NAMALWA (cell line): ENCODE measurements around the gene SCART1.
"Not testable (repeated sequence)": the region's sequence is repeated elsewhere in the genome, so short reads cannot be mapped to it uniquely, and the experiment has no call there.

Source experiments
- DNase-seq: peaks from one replicate; pipeline ENCODE4 v3.0.0-alpha.2; 2015; ENCODE audit warnings: low spot score

Gene SCART1

DNA sequence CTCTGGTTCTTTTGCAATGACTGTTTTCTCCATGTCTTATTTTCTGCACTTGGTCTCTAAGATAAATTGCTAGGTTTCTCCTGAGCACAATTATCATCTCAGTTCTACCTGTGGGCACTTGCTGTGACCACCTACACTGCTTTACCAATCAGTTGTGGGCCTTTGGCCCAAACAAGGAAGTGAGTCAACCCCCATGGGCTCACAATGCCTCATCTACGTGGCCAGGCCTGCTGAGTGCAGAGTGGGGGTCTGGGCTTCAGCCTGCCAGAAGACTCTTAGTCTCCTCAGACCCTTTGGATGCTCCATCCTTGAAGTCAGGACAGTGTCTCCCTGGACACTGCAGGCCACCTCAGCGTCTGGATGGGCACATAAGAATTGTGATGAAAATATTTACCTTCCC, 20.3 kb downstream of the SCART1 start:
- no peak for DNase-seq

DNA sequence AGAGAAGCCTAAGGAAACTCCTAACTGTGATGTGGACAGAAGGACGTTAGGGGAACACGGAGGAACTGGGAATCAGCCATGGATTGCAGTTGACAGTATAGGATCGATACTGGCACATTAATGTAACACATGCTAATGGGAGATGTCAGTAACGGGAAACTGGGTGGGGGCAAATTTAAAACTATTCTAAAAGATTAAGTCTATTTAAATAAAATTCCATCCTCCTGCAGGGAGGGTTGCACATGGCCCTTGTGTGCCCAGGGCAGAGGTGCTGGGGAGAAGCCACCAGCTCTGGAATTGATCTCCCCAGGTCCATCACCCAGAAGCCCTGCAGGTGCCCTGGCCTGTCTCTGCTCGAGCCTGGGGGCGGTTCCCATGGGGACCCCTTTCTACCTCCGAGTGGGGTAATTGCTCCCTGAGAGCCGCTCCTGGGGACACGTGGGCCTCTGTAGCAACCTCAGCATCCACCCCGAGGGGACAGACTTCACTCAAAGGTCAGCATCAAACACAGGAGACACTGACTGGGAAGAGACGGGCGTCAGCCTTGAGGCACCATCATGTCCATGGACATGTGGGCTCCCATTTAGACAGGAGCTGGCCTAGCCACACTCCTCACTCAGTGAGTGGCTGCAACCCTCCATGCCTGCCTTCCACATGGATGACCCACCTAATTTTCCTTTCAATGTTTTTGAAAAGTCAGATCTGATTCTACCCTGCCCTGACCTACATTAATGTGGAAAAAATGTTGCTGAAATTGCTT, 21.1 kb downstream of the SCART1 start:
- no peak for DNase-seq

DNA sequence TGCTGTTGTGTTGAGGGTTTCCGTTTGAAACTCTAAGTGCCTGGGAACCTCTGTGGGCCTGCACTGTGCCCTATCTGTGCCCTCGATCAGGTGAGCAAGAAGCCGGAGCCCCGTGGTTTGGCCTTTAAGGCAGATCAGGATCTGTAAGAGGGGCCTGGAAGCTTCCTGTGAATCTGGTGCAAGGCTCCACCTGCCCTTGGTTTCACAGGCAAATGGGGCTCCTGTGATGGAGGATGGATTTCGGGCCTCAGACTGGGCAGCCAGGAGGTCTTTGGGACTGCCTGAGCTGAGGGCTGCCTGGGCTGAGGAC, 21.6 kb downstream of the SCART1 start:
- DNase-seq: no peak

DNA sequence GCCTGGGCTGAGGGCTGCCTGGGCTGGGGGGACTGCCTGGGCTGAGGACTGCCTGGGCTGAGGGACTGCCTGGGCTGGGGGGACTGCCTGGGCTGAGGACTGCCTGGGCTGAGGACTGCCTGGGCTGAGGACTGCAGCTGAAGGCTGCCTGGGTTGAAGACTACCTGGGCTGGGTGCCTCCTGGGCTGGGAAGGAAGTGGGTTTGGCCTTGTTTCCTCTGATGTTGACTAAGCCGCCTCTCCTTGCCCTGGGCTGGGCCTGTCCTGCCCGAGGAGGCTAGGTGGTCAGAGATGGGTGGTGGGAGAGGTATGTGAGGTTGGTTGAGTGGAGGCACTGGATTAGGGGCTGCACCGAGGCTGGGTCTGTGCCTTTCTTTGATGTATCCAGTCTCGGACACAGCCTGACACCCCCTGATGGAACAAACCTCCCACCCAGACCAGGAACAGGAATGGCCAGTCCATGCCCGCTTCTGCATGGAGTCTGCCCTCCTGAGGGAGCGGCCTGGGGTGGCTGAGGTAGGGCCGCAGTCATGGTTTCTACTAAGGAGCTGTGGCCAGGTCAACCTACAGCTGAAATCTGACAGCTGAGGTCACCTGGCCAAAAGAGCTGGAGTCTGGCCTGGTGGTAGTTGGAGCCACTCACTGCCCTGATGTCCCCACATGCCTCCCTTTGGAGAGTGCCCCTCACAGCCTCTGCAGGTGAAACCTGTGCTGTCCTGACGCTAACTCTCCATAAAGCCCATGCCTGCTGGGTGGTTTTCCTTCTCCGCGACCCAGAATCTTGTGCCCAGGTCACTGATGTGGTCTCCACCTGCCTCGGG, 22.3 kb downstream of the SCART1 start:
- no peak for DNase-seq

DNA sequence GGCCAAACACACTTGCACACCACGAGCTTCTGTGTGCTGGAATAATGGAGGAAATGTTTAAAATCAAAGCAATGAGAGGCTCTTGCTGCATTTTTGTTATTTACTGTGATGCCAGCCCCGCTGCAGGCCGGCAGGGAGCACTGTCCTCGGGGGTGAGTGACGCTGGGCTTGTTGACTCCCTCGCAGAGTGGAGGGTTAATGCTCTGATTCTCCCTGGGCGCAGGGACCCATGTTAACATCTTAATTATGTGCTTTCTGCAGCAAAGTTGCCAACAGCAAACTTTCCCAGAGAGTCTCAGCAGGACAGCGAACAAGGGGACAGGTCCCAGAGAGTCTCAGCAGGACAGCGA, 22.9 kb downstream of the SCART1 start:
- DNase-seq: no peak

DNA sequence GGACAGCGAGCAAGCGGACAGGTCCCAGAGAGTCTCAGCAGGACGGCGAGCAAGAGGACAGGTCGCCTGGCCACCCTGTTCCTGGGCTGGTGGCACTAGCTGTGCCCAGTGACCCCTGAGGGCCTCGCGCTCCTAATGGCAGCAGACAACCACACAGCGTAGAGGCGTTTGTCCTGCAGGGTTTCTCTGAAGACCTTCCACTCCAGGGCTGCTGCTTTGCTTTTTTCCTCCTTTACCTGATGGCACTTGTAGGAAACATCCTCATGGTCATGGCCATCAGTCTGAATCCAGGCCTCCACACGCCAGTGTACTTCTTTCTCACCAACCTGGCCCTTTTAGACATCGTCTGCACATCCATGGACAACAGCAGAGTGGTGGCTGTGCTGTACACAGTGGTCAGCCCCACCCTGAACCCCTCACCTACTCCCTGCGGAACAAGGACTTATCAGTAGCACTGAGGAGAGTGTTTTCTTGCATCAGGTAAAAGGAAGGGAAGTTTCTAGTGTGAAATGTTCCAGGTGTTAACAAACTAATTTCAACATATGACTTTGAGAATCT, 27.4 kb downstream of the SCART1 start:
- no peak for DNase-seq

DNA sequence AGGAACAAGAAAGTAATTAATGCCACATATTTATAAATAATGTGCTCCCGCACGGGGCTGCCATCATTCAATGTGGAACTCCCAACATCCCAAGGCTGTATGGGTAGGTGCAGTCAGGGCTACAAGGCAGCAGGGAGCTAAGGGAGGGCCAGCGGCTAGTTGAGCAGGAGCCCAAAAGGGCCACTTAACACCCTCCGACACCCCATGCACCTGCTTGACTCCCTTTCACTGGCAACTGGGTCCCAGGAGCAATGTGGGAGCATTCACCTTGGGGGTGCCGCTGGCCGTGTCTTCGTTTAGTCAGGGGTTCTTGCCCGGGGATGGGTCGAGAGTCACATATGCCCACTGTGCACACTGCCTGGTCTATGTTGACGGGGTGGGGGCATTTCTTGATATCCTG, 27.9 kb downstream of the SCART1 start:
- DNase-seq: no peak

DNA sequence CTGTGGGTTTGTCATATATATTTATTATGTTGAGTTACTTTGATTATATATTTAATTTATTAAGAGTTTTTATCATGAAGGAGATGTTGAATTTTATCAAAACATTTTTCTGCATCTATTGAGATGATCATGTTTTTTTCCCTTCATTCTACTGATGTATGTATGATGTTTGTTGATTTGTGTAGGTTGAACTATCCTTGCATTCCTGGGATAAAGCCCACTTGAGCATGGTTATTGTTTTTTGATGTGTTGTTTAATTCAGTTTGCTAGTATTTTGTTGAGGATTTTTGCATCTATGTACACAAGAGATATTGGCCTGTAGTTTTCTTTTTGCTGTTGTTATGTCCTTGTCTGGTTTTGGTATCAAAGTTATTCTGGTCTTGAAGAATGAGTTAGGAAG, 31.1 kb downstream of the SCART1 start:
- no peak for DNase-seq

DNA sequence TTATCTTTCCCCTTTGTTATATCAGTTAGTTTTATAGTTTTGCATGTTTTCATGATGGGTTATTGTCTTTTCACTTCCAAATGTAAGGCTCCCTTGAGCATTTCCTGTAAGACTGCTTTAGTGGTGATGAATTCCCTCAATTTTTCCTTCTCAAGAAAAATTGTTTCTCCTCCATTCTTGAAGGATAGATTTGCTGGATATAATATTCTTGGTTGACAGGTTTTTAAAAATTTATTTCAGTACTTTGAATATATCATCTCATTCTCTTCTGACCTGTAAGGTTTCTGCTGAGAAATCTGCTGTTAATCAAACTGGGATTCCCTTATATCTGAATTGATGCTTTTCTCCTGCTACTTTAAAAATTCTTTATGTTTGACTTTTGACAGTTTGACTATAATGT, 33.3 kb downstream of the SCART1 start:
- DNase-seq: no peak

DNA sequence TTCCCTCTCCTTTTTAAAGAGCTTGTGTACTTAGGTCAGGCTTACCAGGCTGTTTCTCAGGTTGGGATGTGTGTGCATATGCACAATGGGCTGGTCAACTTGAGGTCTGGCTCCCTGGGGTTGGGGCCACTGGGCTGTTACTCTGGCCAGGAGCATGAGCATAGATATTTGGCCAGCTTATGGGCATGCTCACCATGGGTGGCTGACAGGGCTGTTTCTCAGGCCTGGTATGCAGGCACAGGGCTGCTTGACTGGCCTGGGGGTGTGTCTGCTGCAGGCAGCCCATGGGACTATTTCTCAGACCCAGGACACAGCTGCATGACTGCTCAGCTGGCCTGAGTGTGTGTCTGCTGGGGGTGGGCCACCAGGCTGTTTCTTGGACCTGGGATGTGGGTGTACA, 34.6 kb downstream of the SCART1 start:
- DNase-seq: no peak

DNA sequence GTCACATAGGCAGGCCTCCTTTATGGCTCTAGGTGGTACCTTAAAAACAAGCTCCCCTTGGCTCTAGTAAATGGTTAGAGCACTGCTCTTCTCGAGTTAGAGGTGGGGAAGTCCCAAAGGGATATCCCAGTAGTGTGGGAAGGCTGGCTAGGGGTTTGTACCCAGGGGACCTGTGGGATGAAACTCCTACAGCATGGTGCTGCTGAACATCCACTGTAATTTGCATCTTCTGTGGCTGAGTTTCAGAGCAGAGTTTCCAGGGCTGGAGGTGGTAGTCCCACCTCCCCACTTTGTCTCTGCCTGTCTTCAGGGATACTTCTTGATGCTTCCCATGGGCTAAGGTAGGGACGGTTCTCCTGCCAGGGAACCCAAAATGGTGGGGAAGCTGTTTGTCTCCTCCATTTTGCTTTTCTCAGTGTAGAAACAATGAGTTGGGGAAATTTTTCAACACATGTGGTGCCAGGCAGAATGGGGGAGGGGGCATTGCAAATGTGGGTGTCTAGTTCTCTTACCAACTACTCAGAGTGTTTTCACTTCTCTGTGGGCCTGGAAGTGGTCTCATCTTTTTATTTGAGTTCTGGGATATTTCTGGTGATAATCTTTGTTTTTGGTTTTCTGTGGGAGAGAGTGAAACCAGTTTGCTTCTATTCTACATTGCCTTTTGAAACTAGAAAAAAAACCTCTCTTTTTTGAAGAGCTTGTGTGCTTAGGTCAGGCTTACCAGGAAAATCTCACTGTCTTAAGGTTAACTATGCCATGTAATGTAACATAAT, 36.3 kb downstream of the SCART1 start:
- DNase-seq: no peak

DNA sequence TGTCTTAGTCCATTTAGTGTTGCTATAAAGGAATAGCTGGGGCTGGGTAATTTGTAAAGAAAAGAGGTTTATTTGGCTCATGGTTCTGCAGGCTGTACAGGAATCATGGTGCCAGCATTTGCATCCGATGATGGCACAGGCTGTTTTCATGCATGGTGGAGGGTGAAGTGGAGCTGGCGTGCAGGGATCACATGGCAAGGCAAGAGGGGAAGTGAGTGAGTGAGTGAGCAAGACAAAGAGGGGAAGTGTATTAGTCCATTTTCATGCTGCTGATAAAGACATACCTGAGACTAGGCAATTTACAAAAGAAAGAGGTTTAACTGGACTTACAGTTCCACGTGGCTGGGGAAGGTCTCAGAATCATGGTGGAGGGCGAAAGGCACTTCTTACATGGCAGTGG, 39.8 kb downstream of the SCART1 start:
- DNase-seq: not testable (repeated sequence)

DNA sequence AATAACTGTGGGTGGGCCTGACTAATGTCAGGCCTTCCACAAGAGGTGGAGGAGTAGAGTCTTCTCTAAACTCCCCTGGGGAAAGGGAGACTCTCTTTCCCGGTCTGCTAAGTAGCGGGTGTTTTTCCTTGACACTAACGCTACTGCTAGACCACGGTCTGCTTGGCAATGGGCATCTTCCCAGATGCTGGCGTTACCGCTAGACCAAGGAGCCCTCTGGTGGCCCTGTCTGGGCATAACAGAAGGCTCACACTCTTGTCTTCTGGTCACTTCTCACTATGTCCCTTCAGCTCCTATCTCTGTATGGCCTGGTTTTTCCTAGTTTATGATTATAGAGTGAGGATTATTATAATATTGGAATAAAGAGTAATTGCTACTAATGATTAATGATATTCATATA, 43.6 kb downstream of the SCART1 start:
- peak; percentile 15 for DNase-seq

DNA sequence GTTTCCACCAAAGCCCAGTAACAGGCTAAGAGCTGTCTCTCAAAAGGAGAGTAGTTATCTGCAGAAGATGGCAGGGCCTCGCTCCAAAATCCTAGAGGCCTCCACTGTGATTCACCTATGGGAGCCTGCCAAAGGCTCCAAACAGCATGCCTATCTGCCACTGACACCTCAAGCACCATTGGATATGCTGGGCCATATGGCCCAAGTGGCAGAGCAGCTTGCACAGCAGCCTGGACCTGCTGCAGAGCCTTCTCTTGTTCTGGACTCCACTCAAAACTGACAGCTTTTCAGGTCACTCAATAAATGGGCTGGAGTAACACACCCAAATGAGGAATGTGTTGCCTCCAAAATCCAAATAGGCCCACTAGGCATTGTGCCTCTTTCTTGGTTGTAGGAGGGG, 45.4 kb downstream of the SCART1 start:
- not testable (repeated sequence) for DNase-seq

DNA sequence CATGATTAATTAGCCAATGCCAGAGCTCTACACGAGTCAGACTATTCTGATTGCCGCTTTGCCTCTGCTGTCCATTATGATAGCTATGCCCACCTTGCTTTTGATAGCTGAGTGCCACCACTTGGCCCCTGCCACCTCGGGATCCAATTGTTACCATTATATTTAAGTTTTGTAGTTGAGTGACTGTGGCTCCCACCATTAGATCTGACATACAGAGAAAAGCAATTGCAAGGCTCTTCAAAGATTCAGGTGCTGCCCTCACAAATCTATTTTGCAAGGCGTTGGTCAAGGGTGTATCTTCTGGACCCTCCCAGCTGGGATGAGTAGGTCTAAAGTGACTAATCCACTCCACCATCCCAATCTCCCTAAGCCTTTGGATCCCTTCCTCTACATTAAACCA, 47.2 kb downstream of the SCART1 start:
- not testable (repeated sequence) for DNase-seq

DNA sequence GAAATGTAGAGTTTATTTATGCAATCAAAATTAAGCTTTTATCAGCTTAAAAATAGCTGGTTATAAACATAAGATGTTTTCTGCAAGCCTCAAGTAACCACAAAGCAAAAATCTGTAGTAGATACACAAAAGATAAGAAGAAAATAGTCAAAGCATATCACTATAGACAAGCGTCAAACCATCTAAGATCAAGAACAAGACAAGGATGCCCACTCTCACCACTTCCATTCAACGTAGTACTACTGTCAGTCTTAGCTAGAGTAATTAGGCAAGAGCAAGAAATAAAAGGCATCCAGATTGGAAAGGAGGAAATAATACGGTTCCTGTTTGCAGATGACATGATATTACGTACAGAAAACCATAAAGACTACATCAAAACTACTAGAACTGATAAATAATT, 56.0 kb downstream of the SCART1 start:
- DNase-seq: no peak

DNA sequence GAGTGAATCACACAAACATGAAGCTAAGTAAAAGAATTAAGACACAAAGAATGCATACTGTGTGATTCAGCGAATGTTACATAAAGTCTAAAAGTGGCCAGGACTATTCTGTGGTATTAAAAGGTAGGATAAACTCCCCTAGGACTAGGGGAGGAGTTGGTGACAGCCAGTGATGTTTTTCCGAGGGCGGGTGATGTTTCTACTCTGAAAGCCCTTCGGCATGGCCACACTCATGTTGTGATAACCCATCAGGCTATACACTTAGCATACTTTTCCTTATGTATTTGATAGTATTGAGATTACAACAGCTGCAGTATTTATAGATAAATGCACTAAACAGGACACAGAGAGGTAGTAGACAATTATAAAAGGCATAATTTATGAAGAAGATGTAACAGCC, 57.7 kb downstream of the SCART1 start:
- no peak for DNase-seq

DNA sequence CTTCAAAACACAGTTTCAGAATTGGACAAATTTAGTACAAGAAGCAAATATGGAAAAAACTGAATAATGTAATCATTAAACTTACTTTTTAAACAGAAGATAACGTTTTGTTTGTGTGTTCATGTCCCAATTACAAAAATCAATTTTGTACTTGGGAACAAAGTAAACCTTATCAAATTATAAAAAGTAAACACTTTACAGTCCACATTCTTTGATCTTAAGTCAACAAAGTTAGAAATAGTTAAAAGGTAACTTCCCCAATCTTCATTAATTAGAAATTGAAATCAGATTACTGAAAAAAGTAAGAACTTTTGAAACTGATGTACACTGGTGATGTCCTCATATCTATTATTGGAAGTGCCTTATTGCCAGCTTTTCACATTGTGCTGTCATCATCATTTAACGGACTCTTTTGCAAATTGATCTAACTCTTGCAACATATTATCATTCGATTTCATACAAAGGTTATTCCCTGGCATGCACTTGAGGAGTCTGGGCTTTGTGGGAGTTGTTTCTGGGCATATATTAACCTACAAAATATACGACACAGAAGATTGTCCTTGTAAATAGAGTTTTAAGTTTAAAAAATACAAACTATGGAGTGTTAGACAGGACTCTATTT, 58.3 kb downstream of the SCART1 start:
- DNase-seq: no peak

DNA sequence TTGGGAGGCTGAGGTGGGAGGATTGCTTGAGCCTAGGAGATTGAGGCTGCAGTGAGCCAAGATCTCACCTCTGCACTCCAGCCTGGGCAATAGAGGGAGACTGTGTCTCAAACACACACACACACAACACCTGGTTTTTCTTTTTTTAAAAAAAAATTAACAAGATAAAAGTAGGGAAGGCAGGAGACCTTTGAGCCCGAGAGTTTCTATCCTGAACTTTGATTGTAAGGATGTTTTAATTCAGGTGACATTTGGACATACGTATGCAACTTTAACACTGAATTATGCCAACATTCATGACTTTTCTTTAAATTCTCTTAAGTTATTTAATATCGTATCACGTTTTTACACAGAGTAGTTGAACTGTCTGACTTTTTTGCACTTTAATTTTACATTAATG, 61.7 kb downstream of the SCART1 start:
- no peak for DNase-seq

DNA sequence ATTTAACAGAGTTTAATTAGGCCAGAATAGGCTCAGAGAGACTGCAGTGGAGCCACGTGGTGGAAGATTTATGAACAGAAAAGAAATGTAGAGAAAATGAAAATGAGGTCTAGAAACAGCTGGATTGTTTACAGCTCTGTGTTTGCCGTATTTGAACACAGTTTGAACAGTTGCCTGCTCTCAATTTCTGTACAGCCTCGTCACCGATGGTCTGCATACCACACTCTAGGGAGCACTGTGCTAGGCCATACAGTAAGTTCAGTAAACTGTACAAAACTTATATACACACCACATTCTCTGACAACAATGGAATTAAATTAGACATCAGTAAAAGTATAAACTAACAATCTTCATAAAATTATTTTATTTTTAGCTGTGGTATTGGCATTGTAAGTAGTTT, 62.3 kb downstream of the SCART1 start:
- DNase-seq: no peak

DNA sequence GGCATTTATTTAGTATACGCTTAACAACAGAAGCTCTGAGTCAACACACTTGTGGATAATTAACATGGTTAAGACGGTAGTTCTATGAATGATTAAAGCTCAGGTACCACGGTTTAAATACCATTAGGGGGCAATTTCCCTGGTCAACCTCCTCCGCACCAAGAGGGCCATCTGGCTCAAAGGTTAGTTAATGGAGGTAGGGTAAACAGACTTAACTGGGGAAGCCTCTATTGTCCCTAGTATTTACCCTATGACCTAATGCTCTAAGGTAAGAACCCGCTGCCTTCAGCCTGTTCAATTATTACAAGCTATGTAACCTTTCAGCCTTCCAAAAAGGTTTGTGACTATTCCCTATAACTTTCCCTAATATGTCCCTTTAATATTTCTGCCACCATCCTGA, 64.8 kb downstream of the SCART1 start:
- DNase-seq: not testable (repeated sequence)
